Activated CD8-positive, alpha-beta T cell treated with anti-CD3 and anti-CD28 coated beads, Interleukin-2, amount 10 ng/mL, durations not matched to agents 7 days and 5 days (primary cell): ENCODE data around the gene NKTR. TPM values are rescaled to one million over a fixed set of nuclear protein-coding genes. Genes with fewer than 3 reads are reported as not detected.
"Not testable (repeated sequence)": the region's sequence is repeated elsewhere in the genome, so short reads cannot be mapped to it uniquely, and the experiment has no call there.

Source experiments
- ATAC-seq: fragments of 150-1000 bp; cut with Tn5 transposase; one replicate; pipeline ENCODE4 v1.10.0; 2021; ENCODE audit warnings: moderate library complexity
- CTCF ChIA-PET: fragments of 350-600 bp; sonication (Branson Sonifier 250); formaldehyde crosslinking; loops from one replicate; lab custom pipeline; 2021; ENCODE audit warnings: antibody characterized with exemption; lab: Charles Lee
- POLR2A ChIA-PET: fragments of 350-600 bp; sonication (Branson Sonifier 250); formaldehyde crosslinking; loops from one replicate; lab custom pipeline; 2021; ENCODE audit warnings: antibody characterized with exemption; lab: Charles Lee
- DNase-seq: peaks from one replicate; pipeline ENCODE4 v3.0.0-alpha.2; 2020
- H3K27ac Mint-ChIP-seq: one replicate; pipeline ENCODE4 v1.8.0; 2021; ENCODE audit warnings: mild to moderate bottlenecking, mixed read lengths
- H3K27me3 Mint-ChIP-seq: one replicate; pipeline ENCODE4 v1.8.0; 2021; ENCODE audit warnings: low read depth, mixed read lengths
- H3K36me3 Mint-ChIP-seq: one replicate; pipeline ENCODE4 v1.8.0; 2021; ENCODE audit warnings: low read depth, mixed read lengths
- H3K4me1 Mint-ChIP-seq: one replicate; pipeline ENCODE4 v1.8.0; 2021; ENCODE audit warnings: low read depth, mixed read lengths
- H3K4me3 Mint-ChIP-seq: one replicate; pipeline ENCODE4 v1.8.0; 2021; ENCODE audit warnings: mild to moderate bottlenecking, mixed read lengths
- H3K9me3 Mint-ChIP-seq: one replicate; pipeline ENCODE4 v1.8.0; 2022; ENCODE audit warnings: mixed read lengths; ENCODE audit not compliant: insufficient read depth
- total RNA-seq, 2 experiments: library from RNA; stranded (reverse); gene quantifications; one replicate each; pipeline ENCODE4 v1.2.3, GENCODE V29; 2021

NKTR gene
- total RNA-seq, 2 experiments from 2014 or later, result 85.9 to 90.3 TPM

GRCh38 chr3:42579346-42579745, 21.1 kb upstream of the NKTR start:
- H3K4me3 Mint-ChIP-seq, ATAC-seq, H3K27me3 Mint-ChIP-seq, H3K27ac Mint-ChIP-seq, DNase-seq, POLR2A ChIA-PET: not testable (repeated sequence)
- Mint-ChIP-seq H3K4me1 (peaks cover 39% of the 10 kb centered on the region), H3K36me3 (peaks cover 46% of the 10 kb centered on the region), H3K9me3 (peaks cover 10% of the 10 kb centered on the region)
- CTCF ChIA-PET, result interaction anchor here (0.9 to 1.6 kb wide), 3 partner anchors 22 to 33 kb away, joined by 3 to 8 read pairs (median 3); no protein-coding TSS in a partner anchor

GRCh38 chr3:42581400-42581708, 19.1 kb upstream of the NKTR start:
- Mint-ChIP-seq H3K4me1 (peaks cover 46% of the 10 kb centered on the region), H3K27ac (peak overlapping the region; percentile 76)
- ATAC-seq, result no peak

GRCh38 chr3:42581709-42582473, 18.6 kb upstream of the NKTR start, which contains the start of gene SEC22C:
TSS of gene SEC22C (minus strand) at chr3:42581967. CDS start at chr3:42569046, 12,921 bp downstream.
- ChIA-PET POLR2A (interaction anchor here (0.9 to 4.3 kb wide), 7 partner anchors 9 to 32 kb away, joined by 3 to 32 read pairs (median 8); partner anchors contain the start of genes NKTR and SS18L2), CTCF (interaction anchor here (1.0 to 3.5 kb wide), 18 partner anchors 9 to 163 kb away, joined by 3 to 25 read pairs (median 5); partner anchors contain the start of genes NKTR and SS18L2)
- Mint-ChIP-seq H3K27me3 (no peaks in the 10 kb centered on the region), H3K4me3 (peak within 1 kb of the TSS; percentile 87), H3K4me1 (peaks cover 46% of the 10 kb centered on the region), H3K9me3 (no peaks in the 10 kb centered on the region), H3K36me3 (peaks cover 30% of the 10 kb centered on the region), H3K27ac (peak within 1 kb of the TSS; percentile 91)
- peak; percentile 97 for DNase-seq
- ATAC-seq, result peak; percentile 93

More at GRCh38 chr3:42581400-42581708, 19.1 kb upstream of the NKTR start:
- CTCF ChIA-PET, result interaction anchor here (1.0 to 3.5 kb wide), 10 partner anchors 9 to 71 kb away, joined by 3 to 21 read pairs (median 10); partner anchors contain the start of genes NKTR and SS18L2
- H3K9me3 Mint-ChIP-seq, result no peaks in the 10 kb centered on the region
- no peaks in the 10 kb centered on the region for H3K27me3 Mint-ChIP-seq
- H3K4me3 Mint-ChIP-seq, result peak overlapping the region; percentile 87
- DNase-seq, result no peak
- peaks cover 34% of the 10 kb centered on the region for H3K36me3 Mint-ChIP-seq
- POLR2A ChIA-PET, result interaction anchor here (1.1 to 4.3 kb wide), 4 partner anchors 9 to 28 kb away, joined by 4 to 32 read pairs (median 12); partner anchors contain the start of genes NKTR and SS18L2

GRCh38 chr3:42582474-42583070, 17.9 kb upstream of the NKTR start:
- no peaks in the 10 kb centered on the region for H3K9me3 Mint-ChIP-seq
- peaks cover 43% of the 10 kb centered on the region for H3K4me1 Mint-ChIP-seq

GRCh38 chr3:42588625-42589024, 11.9 kb upstream of the NKTR start:
- ATAC-seq (no peak), DNase-seq (no peak)
- CTCF ChIA-PET, result interaction anchor here (0.8 to 1.0 kb wide), 2 partner anchors 12 to 49 kb away, joined by 3 to 4 read pairs; no protein-coding TSS in a partner anchor
- Mint-ChIP-seq H3K36me3 (peaks cover 21% of the 10 kb centered on the region), H3K27me3 (no peaks in the 10 kb centered on the region), H3K4me3 (no peak overlapping the region), H3K9me3 (no peaks in the 10 kb centered on the region), H3K27ac (no peak overlapping the region), H3K4me1 (peaks cover 39% of the 10 kb centered on the region)
- POLR2A ChIA-PET, result interaction anchor here (4.6 kb wide), 1 partner anchor 13 kb away, joined by 33 read pairs; the partner anchor contains the start of gene NKTR

More at GRCh38 chr3:42582474-42583070, 17.9 kb upstream of the NKTR start:
- peak overlapping the region; percentile 87 for H3K4me3 Mint-ChIP-seq
- H3K27me3 Mint-ChIP-seq, result no peaks in the 10 kb centered on the region
- peak overlapping the region; percentile 91 for H3K27ac Mint-ChIP-seq
- H3K36me3 Mint-ChIP-seq, result peaks cover 24% of the 10 kb centered on the region
- POLR2A ChIA-PET, result interaction anchor here (0.9 to 4.3 kb wide), 7 partner anchors 8 to 33 kb away, joined by 3 to 32 read pairs (median 4); partner anchors contain the start of genes NKTR and SS18L2
- CTCF ChIA-PET, result interaction anchor here (0.6 to 3.5 kb wide), 18 partner anchors 8 to 162 kb away, joined by 3 to 25 read pairs (median 5); partner anchors contain the start of genes NKTR and SS18L2
- DNase-seq, result no peak
- no peak for ATAC-seq

- H3K9me3 Mint-ChIP-seq, result no peaks in the 10 kb centered on the region
- peaks cover 30% of the 10 kb centered on the region for H3K36me3 Mint-ChIP-seq
- H3K27me3 Mint-ChIP-seq, result no peaks in the 10 kb centered on the region
- peak overlapping the region; percentile 96 for H3K27ac Mint-ChIP-seq
- H3K4me1 Mint-ChIP-seq, result peaks cover 48% of the 10 kb centered on the region
- DNase-seq, result no peak
- H3K4me3 Mint-ChIP-seq, result peak overlapping the region; percentile 97
- ChIA-PET POLR2A (interaction anchor here (1.2 to 4.6 kb wide), 3 partner anchors 9 to 34 kb away, joined by 4 to 33 read pairs (median 15); partner anchors contain the start of gene NKTR), CTCF (interaction anchor here (0.9 to 1.3 kb wide), 3 partner anchors 20 to 164 kb away, joined by 3 to 6 read pairs (median 4); no protein-coding TSS in a partner anchor)
- ATAC-seq, result no peak
Observed at GRCh38 chr3:42589382-42590109, 10.9 kb upstream of the NKTR start.

- H3K36me3 Mint-ChIP-seq, result peaks cover 36% of the 10 kb centered on the region
- DNase-seq (no peak), ATAC-seq (no peak)
- no peaks in the 10 kb centered on the region for H3K27me3 Mint-ChIP-seq
- peak overlapping the region; percentile 97 for H3K4me3 Mint-ChIP-seq
- ChIA-PET CTCF (interaction anchor here (0.8 to 2.2 kb wide), 9 partner anchors 9 to 153 kb away, joined by 3 to 23 read pairs (median 4); partner anchors contain the start of genes NKTR, SEC22C and VIPR1), POLR2A (interaction anchor here (0.6 to 4.6 kb wide), 5 partner anchors 8 to 33 kb away, joined by 3 to 33 read pairs (median 13); partner anchors contain the start of genes NKTR and SEC22C)
- peak overlapping the region; percentile 96 for H3K27ac Mint-ChIP-seq
- H3K9me3 Mint-ChIP-seq, result no peaks in the 10 kb centered on the region
- peaks cover 43% of the 10 kb centered on the region for H3K4me1 Mint-ChIP-seq
Observed at GRCh38 chr3:42590989-42591756, 9.3 kb upstream of the NKTR start.

- peaks cover 43% of the 10 kb centered on the region for H3K4me1 Mint-ChIP-seq
- peak overlapping the region; percentile 97 for H3K4me3 Mint-ChIP-seq
- H3K27me3 Mint-ChIP-seq, result no peaks in the 10 kb centered on the region
- H3K27ac Mint-ChIP-seq, result peak overlapping the region; percentile 96
- POLR2A ChIA-PET, result interaction anchor here (0.7 to 4.6 kb wide), 3 partner anchors 9 to 11 kb away, joined by 3 to 33 read pairs (median 15); partner anchors contain the start of gene NKTR
- peaks cover 40% of the 10 kb centered on the region for H3K36me3 Mint-ChIP-seq
- ATAC-seq (no peak), DNase-seq (no peak)
- H3K9me3 Mint-ChIP-seq, result no peaks in the 10 kb centered on the region
- CTCF ChIA-PET, result interaction anchor here (2.2 kb wide), 1 partner anchor 10 kb away, joined by 23 read pairs; the partner anchor contains the start of gene NKTR
Observed at GRCh38 chr3:42591811-42592210, 8.7 kb upstream of the NKTR start.

GRCh38 chr3:42593635-42594034, 6.9 kb upstream of the NKTR start:
- no peak overlapping the region for H3K4me3 Mint-ChIP-seq
- CTCF ChIA-PET, result interaction anchor here (0.6 to 2.8 kb wide), 4 partner anchors 8 to 796 kb away, joined by 3 to 17 read pairs (median 6); partner anchors contain the start of gene SEC22C
- no peak overlapping the region for H3K27ac Mint-ChIP-seq
- DNase-seq (no peak), ATAC-seq (no peak)
- H3K36me3 Mint-ChIP-seq, result peaks cover 53% of the 10 kb centered on the region
- H3K27me3 Mint-ChIP-seq, result no peaks in the 10 kb centered on the region
- H3K4me1 Mint-ChIP-seq, result peaks cover 46% of the 10 kb centered on the region
- H3K9me3 Mint-ChIP-seq, result no peaks in the 10 kb centered on the region
- POLR2A ChIA-PET, result interaction anchor here (0.8 to 1.2 kb wide), 2 partner anchors 10 to 12 kb away, joined by 3 to 4 read pairs; partner anchors contain the start of gene SEC22C

GRCh38 chr3:42595682-42596081, 4.8 kb upstream of the NKTR start:
- peaks cover 52% of the 10 kb centered on the region for H3K36me3 Mint-ChIP-seq
- ChIA-PET CTCF (interaction anchor here (1.0 to 2.8 kb wide), 3 partner anchors 10 to 17 kb away, joined by 3 to 17 read pairs (median 6); partner anchors contain the start of gene SEC22C), POLR2A (no interaction called here)
- no peak overlapping the region for H3K4me3 Mint-ChIP-seq
- no peaks in the 10 kb centered on the region for H3K27me3 Mint-ChIP-seq
- peaks cover 38% of the 10 kb centered on the region for H3K4me1 Mint-ChIP-seq
- DNase-seq (no peak), ATAC-seq (no peak)
- no peaks in the 10 kb centered on the region for H3K9me3 Mint-ChIP-seq
- H3K27ac Mint-ChIP-seq, result no peak overlapping the region
